Tibial nerve (tissue), 4 donors: ENCODE data around the gene BMF.

ENCODE experiments used
- EP300 ChIP-seq, 2 donors: sonication (generic); formaldehyde crosslinking; IDR thresholded peaks; one replicate each; pipeline ENCODE4 v1.6.1; 2017; ENCODE audit warnings: antibody characterized with exemption in 2 of 2, mild to moderate bottlenecking in 1 of 2
- POLR2A ChIP-seq, 2 donors: fragments of 450-650 bp; IDR thresholded peaks; one replicate each; pipeline ENCODE4 v1.6.1; 2017; ENCODE audit warnings: antibody characterized with exemption in 2 of 2, mild to moderate bottlenecking in 2 of 2, moderate library complexity in 2 of 2
- TF ChIP-seq, protein P1 (sequence below), 5 experiments: fragments of 200-600 bp in 3 of 5; fragments of 450-650 bp in 2 of 5; sonication (generic) in 3 of 5; IDR thresholded peaks; one replicate each; pipeline ENCODE4 v1.5.1; 2016 to 2019; ENCODE audit warnings: antibody characterized with exemption in 5 of 5, mild to moderate bottlenecking in 3 of 5, moderate library complexity in 2 of 5

DNA sequence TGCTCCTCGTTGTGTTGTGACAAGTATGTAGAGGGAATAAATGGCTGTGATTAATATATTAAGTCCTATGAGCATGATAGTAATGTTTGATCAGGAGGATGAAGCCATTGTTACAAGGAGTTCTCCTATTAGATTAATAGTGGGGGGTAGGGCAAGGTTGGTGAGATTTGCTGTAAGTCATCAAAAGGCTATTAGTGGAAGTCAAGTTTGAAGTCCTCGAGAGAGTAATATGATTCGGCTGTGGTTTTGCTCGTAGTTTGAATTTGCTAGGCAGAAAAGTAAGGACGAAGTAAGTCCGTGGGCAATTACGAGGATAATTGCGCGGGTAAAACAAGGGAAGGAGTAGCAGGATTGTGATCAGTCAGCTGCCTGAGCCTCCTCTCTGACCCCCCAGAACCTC lies 26.2 kb upstream of the BMF start:
- TF ChIP-seq EP300 (IDR thresholded peaks at IDR 0.05) = no peak
- TF ChIP-seq, protein P1, sequence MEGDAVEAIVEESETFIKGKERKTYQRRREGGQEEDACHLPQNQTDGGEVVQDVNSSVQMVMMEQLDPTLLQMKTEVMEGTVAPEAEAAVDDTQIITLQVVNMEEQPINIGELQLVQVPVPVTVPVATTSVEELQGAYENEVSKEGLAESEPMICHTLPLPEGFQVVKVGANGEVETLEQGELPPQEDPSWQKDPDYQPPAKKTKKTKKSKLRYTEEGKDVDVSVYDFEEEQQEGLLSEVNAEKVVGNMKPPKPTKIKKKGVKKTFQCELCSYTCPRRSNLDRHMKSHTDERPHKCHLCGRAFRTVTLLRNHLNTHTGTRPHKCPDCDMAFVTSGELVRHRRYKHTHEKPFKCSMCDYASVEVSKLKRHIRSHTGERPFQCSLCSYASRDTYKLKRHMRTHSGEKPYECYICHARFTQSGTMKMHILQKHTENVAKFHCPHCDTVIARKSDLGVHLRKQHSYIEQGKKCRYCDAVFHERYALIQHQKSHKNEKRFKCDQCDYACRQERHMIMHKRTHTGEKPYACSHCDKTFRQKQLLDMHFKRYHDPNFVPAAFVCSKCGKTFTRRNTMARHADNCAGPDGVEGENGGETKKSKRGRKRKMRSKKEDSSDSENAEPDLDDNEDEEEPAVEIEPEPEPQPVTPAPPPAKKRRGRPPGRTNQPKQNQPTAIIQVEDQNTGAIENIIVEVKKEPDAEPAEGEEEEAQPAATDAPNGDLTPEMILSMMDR (IDR thresholded peaks at IDR 0.05) = no peak
- TF ChIP-seq POLR2A (IDR thresholded peaks at IDR 0.05) = no peak
